ENCODE measurements around the gene SLC6A16.

The SLC6A16 gene

DNA sequence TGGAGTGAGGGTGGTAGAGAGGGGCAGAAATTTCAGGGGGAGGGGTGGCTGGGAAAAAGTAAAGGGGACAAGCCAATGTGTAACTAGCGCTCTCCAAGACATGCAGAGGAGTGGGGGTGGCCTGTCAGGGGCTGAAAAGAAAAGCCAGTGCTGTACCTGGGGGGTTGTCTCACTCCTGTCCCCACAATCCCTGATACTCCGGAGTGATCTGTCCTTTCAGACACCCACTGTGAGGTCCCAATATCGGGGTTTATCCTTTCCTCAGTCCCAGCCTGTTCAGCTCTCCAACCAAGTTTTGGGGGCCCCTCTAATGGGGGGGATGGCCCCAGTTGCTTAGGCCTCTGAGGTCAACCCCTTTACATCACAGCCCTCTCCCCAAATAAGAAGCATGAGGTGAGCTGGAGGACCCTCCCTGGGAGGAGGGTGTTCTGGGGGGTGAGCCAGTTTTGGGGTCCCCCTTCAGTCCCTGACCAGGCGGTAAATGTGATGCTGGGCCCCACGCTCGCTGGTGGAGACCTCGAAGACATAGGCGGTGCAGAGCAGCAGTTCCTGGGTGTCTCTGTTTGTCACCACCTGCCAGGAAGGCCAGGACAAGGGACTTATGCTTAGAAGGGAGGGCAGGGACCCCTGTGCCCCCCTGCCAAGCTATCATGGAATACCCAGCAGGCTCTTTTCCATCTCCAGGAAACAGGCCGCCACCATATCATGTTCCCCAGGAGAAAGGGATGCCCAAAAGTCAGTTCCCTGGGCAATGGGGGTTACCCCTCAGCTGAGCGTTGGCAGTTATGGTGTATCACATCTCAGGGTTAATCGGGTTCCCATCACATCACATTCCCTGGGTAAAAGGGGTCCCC, 16.1 kb upstream of the SLC6A16 start:
- Histone ChIP-seq H3K4me1 (ENCODE audit: control insufficient read depth, insufficient read depth, low read length) (peaks cover 4% of the 10 kb centered on the region), H3K36me3 (ENCODE audit: control insufficient read depth, insufficient read depth, low read length) (peaks cover 15% of the 10 kb centered on the region), H3K4me3 (ENCODE audit: low read length) (no peak overlapping the region), H3K9ac (ENCODE audit: low read length) (no peak overlapping the region), H3K27me3 (ENCODE audit: control insufficient read depth, insufficient read depth, low read length) (no peaks in the 10 kb centered on the region), H3K27ac (ENCODE audit: low read depth, low read length) (no peak overlapping the region)

DNA sequence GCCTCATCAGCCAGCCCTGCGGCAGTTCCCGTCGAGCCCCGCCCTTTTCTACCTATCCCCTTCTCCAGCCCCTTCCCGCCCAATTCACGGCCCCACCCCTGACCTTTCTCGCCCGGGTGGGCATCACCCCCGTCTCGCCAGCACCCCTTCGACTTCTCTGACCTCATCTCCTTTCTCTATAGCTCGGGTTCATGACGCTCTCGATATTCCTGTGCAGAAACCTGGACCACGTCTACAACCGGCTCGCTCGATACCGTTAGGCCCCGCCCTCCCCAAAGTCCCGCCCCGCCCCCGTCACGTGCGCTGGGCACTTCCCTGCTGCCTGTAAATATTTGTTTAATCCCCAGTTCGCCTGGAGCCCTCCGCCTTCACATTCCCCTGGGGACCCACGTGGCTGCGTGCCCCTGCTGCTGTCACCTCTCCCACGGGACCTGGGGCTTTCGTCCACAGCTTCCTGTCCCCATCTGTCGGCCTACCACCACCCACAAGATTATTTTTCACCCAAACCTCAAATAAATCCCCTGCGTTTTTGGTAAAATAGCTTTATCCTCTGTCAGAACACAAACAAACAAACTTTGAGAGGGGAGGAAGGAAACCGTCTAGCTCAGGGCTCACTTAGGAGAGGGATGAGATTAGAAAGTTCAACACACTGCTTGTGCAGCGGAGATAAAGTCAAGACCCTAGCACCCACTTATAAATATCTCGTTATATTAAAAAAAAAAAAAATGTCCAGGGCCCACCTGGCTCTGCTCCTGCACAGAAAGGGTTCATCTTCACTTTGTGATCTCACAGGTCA, 15.3 kb upstream of the SLC6A16 start:
- Histone ChIP-seq H3K9ac (ENCODE audit: low read length) (no peak overlapping the region), H3K4me3 (ENCODE audit: low read length) (peak overlapping the region; percentile 61), H3K36me3 (ENCODE audit: control insufficient read depth, insufficient read depth, low read length) (peaks cover 15% of the 10 kb centered on the region), H3K27me3 (ENCODE audit: control insufficient read depth, insufficient read depth, low read length) (no peaks in the 10 kb centered on the region), H3K27ac (ENCODE audit: low read depth, low read length) (peak overlapping the region; percentile 86), H3K4me1 (ENCODE audit: control insufficient read depth, insufficient read depth, low read length) (peaks cover 4% of the 10 kb centered on the region)

- H3K4me3 ChIP-seq (ENCODE audit: low read length), result peak overlapping the region; percentile 71
- no peak overlapping the region for H3K9ac ChIP-seq (ENCODE audit: low read length)
- H3K4me1 ChIP-seq (ENCODE audit: control insufficient read depth, insufficient read depth, low read length), result peaks cover 4% of the 10 kb centered on the region
- H3K27me3 ChIP-seq (ENCODE audit: control insufficient read depth, insufficient read depth, low read length), result no peaks in the 10 kb centered on the region
- H3K27ac ChIP-seq (ENCODE audit: low read depth, low read length), result peak overlapping the region; percentile 86
- H3K36me3 ChIP-seq (ENCODE audit: control insufficient read depth, insufficient read depth, low read length), result peaks cover 9% of the 10 kb centered on the region
These were observed 14.5 kb upstream of the SLC6A16 start for GRCh38 chr19:49339301-49340068.

GRCh38 chr19:49338691-49339300, 13.8 kb upstream of the SLC6A16 start:
- peaks cover 4% of the 10 kb centered on the region for H3K4me1 ChIP-seq (ENCODE audit: control insufficient read depth, insufficient read depth, low read length)
- H3K27me3 ChIP-seq (ENCODE audit: control insufficient read depth, insufficient read depth, low read length), result no peaks in the 10 kb centered on the region
- H3K36me3 ChIP-seq (ENCODE audit: control insufficient read depth, insufficient read depth, low read length), result peaks cover 7% of the 10 kb centered on the region
- H3K4me3 ChIP-seq (ENCODE audit: low read length), result peak overlapping the region; percentile 71
- H3K27ac ChIP-seq (ENCODE audit: low read depth, low read length), result peak overlapping the region; percentile 82
- H3K9ac ChIP-seq (ENCODE audit: low read length), result no peak overlapping the region

- peaks cover 6% of the 10 kb centered on the region for H3K36me3 ChIP-seq (ENCODE audit: control insufficient read depth, insufficient read depth, low read length)
- H3K27ac ChIP-seq (ENCODE audit: low read depth, low read length), result no peak overlapping the region
- peak overlapping the region; percentile 30 for H3K4me3 ChIP-seq (ENCODE audit: low read length)
- H3K9ac ChIP-seq (ENCODE audit: low read length), result no peak overlapping the region
- no peaks in the 10 kb centered on the region for H3K27me3 ChIP-seq (ENCODE audit: control insufficient read depth, insufficient read depth, low read length)
- H3K4me1 ChIP-seq (ENCODE audit: control insufficient read depth, insufficient read depth, low read length), result peaks cover 4% of the 10 kb centered on the region
These were observed 13.2 kb upstream of the SLC6A16 start for GRCh38 chr19:49338023-49338677.

DNA sequence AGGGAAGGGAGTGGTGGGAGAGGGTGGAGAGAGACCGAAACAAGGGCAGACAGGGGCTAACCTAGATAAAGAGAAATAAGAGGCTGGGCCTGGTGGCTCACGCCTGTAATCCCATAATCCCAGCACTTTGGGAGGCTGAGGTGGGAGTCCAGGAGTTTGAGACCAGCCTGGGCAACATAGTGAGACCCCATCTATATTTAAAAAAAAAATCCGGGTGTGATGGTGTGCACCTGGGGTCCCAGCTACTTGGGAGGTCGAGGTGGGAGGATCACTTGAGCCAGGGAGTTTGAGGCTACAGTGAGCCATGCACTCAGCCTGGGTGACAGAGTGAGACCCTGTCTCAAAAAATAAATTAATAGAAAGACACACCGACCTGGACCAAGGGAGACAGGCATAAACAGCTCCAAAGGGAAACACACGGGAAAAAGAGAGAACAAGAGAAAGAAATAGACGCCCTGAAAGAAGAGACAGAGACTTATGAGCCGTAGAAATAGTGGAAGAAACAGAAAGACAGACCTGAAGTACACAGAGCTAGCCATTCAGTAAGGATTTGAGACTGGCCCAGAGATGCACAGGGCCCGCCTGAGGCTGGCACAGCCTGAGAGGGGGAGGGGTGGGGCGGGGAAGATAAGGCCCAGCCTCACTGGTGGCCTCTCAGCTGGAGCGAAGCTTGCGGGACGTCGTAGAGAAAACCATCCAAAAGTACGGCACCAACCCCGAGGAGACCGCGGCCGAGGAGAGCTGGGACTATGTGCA, 12.5 kb upstream of the SLC6A16 start:
- Histone ChIP-seq H3K27me3 (ENCODE audit: control insufficient read depth, insufficient read depth, low read length) (no peaks in the 10 kb centered on the region), H3K36me3 (ENCODE audit: control insufficient read depth, insufficient read depth, low read length) (no peaks in the 10 kb centered on the region), H3K4me3 (ENCODE audit: low read length) (peak overlapping the region; percentile 15), H3K9ac (ENCODE audit: low read length) (no peak overlapping the region), H3K4me1 (ENCODE audit: control insufficient read depth, insufficient read depth, low read length) (peaks cover 4% of the 10 kb centered on the region), H3K27ac (ENCODE audit: low read depth, low read length) (no peak overlapping the region)

DNA sequence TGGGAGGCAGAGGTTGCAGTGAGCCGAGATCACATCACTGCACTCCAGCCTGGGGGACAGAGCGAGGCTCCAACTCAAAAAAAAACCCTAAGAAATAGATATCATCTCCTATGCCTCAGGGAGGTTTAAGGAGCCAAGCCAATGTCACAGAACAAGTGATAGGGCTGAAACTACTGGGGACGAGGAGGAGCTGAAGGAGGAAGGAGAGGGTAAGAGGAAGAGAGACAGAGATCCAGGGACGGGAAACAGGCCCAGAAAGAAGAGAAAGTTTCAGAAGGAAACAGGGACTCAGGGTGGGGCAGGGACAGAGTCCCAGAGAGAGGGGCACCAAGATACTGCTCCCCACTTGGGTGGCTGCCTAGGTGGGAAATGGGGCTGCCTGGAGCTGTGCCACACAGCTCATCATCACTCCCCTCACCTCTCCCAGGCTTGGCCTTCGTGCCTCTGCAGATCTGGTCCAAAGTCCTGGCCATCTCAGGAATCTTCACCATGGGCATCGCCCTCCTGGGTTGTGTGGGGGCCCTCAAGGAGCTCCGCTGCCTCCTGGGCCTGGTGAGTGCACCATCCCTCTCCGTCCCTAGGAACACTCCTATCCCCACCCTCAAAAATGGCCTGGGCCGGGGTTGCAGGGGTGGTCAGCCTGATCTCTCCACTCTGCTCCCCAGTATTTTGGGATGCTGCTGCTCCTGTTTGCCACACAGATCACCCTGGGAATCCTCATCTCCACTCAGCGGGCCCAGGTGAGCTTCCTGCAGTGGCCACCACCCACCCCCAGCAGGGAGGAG, 11.7 kb upstream of the SLC6A16 start:
- Histone ChIP-seq H3K4me1 (ENCODE audit: control insufficient read depth, insufficient read depth, low read length) (peaks cover 4% of the 10 kb centered on the region), H3K27ac (ENCODE audit: low read depth, low read length) (no peak overlapping the region), H3K9ac (ENCODE audit: low read length) (no peak overlapping the region), H3K27me3 (ENCODE audit: control insufficient read depth, insufficient read depth, low read length) (no peaks in the 10 kb centered on the region), H3K36me3 (ENCODE audit: control insufficient read depth, insufficient read depth, low read length) (no peaks in the 10 kb centered on the region), H3K4me3 (ENCODE audit: low read length) (peak overlapping the region; percentile 5)

- H3K4me1 ChIP-seq (ENCODE audit: control insufficient read depth, insufficient read depth, low read length), result peaks cover 4% of the 10 kb centered on the region
- H3K27me3 ChIP-seq (ENCODE audit: control insufficient read depth, insufficient read depth, low read length), result no peaks in the 10 kb centered on the region
- no peaks in the 10 kb centered on the region for H3K36me3 ChIP-seq (ENCODE audit: control insufficient read depth, insufficient read depth, low read length)
- H3K4me3 ChIP-seq (ENCODE audit: low read length), result peak overlapping the region; percentile 59
- no peak overlapping the region for H3K27ac ChIP-seq (ENCODE audit: low read depth, low read length)
- H3K9ac ChIP-seq (ENCODE audit: low read length), result no peak overlapping the region
These were observed 10.9 kb upstream of the SLC6A16 start for GRCh38 chr19:49335784-49336481.

DNA sequence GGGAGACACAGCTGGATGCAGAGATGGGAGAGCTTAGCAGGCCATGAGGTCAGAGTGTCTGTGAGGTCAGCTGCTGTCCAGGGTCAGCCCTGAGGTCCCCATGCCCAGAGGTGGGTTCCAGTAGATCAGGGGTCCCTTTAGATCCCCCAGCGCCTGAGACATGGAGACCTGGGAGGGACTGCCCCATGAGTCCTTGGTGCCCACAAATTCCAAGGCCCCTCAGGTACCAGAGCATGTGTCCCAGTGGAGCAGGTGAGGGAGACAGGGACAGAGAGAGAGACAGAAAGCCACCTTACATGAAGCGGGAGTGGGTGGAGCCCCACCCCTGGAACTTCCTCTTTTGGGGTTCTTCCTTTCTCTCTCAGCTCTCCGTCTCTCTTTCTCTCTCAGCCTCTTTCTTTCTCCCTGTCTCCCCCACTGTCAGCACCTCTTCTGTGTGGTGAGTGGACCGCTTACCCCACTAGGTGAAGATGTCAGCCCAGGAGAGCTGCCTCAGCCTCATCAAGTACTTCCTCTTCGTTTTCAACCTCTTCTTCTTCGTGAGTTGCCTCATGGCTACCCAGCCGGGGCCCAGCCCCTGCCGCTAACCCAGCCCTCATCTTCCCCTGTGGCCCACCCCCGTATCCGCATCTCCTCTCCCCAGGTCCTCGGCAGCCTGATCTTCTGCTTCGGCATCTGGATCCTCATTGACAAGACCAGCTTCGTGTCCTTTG, 10.2 kb upstream of the SLC6A16 start, which contains the start of gene CD37:
TSS of gene CD37 (plus strand) at position 336 of the 713 bp plus-strand sequence. CDS start at position 471, 135 bp downstream.
- peaks cover 4% of the 10 kb centered on the region for H3K4me1 ChIP-seq (ENCODE audit: control insufficient read depth, insufficient read depth, low read length)
- no peak within 1 kb of the TSS for H3K27ac ChIP-seq (ENCODE audit: low read depth, low read length)
- H3K4me3 ChIP-seq (ENCODE audit: low read length), result peak within 1 kb of the TSS; percentile 59
- no peaks in the 10 kb centered on the region for H3K27me3 ChIP-seq (ENCODE audit: control insufficient read depth, insufficient read depth, low read length)
- H3K36me3 ChIP-seq (ENCODE audit: control insufficient read depth, insufficient read depth, low read length), result peaks cover 2% of the 10 kb centered on the region
- peak within 1 kb of the TSS; percentile 40 for H3K9ac ChIP-seq (ENCODE audit: low read length)

All from rectal smooth muscle tissue (tissue), 1 donor.